Measurements from ENCODE around the gene RPS6KB2.

DNA sequence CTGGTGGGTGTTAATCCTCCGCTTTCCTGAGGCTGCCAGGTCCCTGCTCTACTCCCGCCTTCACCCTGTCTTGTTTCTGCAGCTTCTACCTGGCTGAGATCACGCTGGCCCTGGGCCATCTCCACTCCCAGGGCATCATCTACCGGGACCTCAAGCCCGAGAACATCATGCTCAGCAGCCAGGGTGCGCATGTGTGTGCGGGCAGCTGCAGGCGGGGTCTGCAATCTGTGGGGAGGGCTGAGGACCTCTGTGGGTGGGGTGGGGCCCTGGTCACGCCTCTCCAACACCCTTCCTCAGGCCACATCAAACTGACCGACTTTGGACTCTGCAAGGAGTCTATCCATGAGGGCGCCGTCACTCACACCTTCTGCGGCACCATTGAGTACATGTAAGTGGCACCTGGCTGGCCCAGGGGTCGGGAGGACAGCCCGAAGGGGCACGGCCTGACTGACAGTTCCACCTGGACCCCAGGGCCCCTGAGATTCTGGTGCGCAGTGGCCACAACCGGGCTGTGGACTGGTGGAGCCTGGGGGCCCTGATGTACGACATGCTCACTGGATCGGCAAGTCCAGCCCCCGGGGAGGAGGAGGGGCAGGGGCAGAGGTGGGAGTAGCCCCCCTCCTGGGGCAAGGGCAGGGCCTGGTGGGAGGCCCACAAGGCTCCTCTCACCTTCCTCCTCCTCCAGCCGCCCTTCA, 4.5 kb downstream of the RPS6KB2 start:
- TF ChIP-seq TEAD4 (IDR thresholded peaks at IDR 0.05) (no peak), CREB1 (IDR thresholded peaks at IDR 0.05; ENCODE audit: low read depth) (no peak), YY1 (IDR thresholded peaks at IDR 0.05; ENCODE audit: low read depth) (no peak), CEBPB (IDR thresholded peaks at IDR 0.05) (no peak), ZBTB7A (IDR thresholded peaks at IDR 0.05; ENCODE audit: low read depth) (no peak), TAF1 (IDR thresholded peaks at IDR 0.05; ENCODE audit: low read depth) (no peak), EGR1 (IDR thresholded peaks at IDR 0.05) (no peak), FOXM1 (IDR thresholded peaks at IDR 0.05; ENCODE audit: borderline replicate concordance, low read depth) (no peak), EP300 (IDR thresholded peaks at IDR 0.05; ENCODE audit: borderline replicate concordance) (no peak), NFIC (IDR thresholded peaks at IDR 0.05) (no peak), RAD21 (IDR thresholded peaks at IDR 0.05; ENCODE audit: low read depth) (no peak)
- TF ChIP-seq, protein P1, sequence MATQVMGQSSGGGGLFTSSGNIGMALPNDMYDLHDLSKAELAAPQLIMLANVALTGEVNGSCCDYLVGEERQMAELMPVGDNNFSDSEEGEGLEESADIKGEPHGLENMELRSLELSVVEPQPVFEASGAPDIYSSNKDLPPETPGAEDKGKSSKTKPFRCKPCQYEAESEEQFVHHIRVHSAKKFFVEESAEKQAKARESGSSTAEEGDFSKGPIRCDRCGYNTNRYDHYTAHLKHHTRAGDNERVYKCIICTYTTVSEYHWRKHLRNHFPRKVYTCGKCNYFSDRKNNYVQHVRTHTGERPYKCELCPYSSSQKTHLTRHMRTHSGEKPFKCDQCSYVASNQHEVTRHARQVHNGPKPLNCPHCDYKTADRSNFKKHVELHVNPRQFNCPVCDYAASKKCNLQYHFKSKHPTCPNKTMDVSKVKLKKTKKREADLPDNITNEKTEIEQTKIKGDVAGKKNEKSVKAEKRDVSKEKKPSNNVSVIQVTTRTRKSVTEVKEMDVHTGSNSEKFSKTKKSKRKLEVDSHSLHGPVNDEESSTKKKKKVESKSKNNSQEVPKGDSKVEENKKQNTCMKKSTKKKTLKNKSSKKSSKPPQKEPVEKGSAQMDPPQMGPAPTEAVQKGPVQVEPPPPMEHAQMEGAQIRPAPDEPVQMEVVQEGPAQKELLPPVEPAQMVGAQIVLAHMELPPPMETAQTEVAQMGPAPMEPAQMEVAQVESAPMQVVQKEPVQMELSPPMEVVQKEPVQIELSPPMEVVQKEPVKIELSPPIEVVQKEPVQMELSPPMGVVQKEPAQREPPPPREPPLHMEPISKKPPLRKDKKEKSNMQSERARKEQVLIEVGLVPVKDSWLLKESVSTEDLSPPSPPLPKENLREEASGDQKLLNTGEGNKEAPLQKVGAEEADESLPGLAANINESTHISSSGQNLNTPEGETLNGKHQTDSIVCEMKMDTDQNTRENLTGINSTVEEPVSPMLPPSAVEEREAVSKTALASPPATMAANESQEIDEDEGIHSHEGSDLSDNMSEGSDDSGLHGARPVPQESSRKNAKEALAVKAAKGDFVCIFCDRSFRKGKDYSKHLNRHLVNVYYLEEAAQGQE (IDR thresholded peaks at IDR 0.05; ENCODE audit: low read depth): no peak
- TF ChIP-seq, protein P2, sequence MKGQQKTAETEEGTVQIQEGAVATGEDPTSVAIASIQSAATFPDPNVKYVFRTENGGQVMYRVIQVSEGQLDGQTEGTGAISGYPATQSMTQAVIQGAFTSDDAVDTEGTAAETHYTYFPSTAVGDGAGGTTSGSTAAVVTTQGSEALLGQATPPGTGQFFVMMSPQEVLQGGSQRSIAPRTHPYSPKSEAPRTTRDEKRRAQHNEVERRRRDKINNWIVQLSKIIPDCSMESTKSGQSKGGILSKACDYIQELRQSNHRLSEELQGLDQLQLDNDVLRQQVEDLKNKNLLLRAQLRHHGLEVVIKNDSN (IDR thresholded peaks at IDR 0.05): no peak
- TF ChIP-seq, protein P3, sequence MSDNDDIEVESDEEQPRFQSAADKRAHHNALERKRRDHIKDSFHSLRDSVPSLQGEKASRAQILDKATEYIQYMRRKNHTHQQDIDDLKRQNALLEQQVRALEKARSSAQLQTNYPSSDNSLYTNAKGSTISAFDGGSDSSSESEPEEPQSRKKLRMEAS (IDR thresholded peaks at IDR 0.05): no peak

Measured in Ishikawa (cell line).